BJ (cell line): Measurements from ENCODE around the gene DLG2. TPM values are rescaled to one million over a fixed set of nuclear protein-coding genes. Genes with fewer than 3 reads are reported as not detected.

Experiments used
- CTCF ChIA-PET: fragments of 350-600 bp; formaldehyde crosslinking; extraction: SDS; loops from one replicate; lab custom pipeline; 2021; ENCODE audit warnings: antibody characterized with exemption, inconsistent platforms; lab: Yijun Ruan, JAX
- POLR2A ChIA-PET: fragments of 300-600 bp; sonication (Branson Sonifier 250); formaldehyde crosslinking; extraction: SDS; loops from one replicate; lab custom pipeline; 2021; ENCODE audit warnings: antibody characterized with exemption; lab: Charles Lee
- DNase-seq: peaks from one replicate; pipeline ENCODE4 v3.0.0-alpha.2; 2011; ENCODE audit warnings: low read depth
- H3K27me3 ChIP-seq: 2 replicates; pipeline ENCODE4 v1.6.0; 2011; ENCODE audit warnings: low read length; ENCODE audit not compliant: control insufficient read depth, insufficient read depth
- H3K36me3 ChIP-seq: 2 replicates; pipeline ENCODE4 v1.5.1; 2011; ENCODE audit warnings: low read length; ENCODE audit not compliant: control insufficient read depth, insufficient read depth
- H3K4me3 ChIP-seq: 2 replicates; pipeline ENCODE4 v1.5.1; 2011; ENCODE audit warnings: low read depth, mild to moderate bottlenecking, control low read depth, low read length
- polyA plus RNA-seq: library from polyadenylated mRNA; depleted of rRNA; stranded (reverse); fragments of >200 nt; gene quantifications from 2 replicates; pipeline ENCODE4 v1.2.3, GENCODE V29; 2011
- TF ChIP-seq, protein P1 (sequence below): IDR thresholded peaks from 2 replicates; pipeline ENCODE4 v1.5.1; 2011; ENCODE audit warnings: low read depth, mild to moderate bottlenecking, control low read depth, inconsistent platforms, low read length, moderate library complexity; ENCODE audit not compliant: insufficient read depth

DLG2 gene
- polyA plus RNA-seq, 1 experiment: 0.28 TPM

DNA sequence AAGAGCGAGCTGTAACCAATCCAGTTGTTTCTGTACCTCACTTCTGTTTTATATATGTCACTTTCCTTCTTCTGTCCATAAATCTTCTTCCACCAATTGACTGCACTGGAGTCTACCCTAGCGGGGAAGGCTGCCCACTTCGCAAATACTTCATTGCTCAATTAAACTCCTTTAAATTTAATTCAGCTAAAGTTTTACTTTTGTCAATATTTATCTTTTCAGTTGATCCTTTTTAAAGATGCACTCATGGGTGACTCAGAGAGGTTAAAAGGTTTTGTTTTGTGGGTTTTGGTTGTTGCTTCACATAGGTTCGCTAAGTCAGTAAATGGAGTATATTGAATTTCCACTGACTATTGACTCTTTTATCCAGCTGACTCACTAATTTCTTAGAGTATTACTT, 597.2 kb downstream of the DLG2 start:
- Histone ChIP-seq H3K4me3 (no peak overlapping the region), H3K27me3 (no peaks in the 10 kb centered on the region), H3K36me3 (no peaks in the 10 kb centered on the region)
- CTCF ChIA-PET: no interaction called here
- POLR2A ChIA-PET: no interaction called here
- TF ChIP-seq, protein P1, sequence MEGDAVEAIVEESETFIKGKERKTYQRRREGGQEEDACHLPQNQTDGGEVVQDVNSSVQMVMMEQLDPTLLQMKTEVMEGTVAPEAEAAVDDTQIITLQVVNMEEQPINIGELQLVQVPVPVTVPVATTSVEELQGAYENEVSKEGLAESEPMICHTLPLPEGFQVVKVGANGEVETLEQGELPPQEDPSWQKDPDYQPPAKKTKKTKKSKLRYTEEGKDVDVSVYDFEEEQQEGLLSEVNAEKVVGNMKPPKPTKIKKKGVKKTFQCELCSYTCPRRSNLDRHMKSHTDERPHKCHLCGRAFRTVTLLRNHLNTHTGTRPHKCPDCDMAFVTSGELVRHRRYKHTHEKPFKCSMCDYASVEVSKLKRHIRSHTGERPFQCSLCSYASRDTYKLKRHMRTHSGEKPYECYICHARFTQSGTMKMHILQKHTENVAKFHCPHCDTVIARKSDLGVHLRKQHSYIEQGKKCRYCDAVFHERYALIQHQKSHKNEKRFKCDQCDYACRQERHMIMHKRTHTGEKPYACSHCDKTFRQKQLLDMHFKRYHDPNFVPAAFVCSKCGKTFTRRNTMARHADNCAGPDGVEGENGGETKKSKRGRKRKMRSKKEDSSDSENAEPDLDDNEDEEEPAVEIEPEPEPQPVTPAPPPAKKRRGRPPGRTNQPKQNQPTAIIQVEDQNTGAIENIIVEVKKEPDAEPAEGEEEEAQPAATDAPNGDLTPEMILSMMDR: no peak
- no peak for DNase-seq

DNA sequence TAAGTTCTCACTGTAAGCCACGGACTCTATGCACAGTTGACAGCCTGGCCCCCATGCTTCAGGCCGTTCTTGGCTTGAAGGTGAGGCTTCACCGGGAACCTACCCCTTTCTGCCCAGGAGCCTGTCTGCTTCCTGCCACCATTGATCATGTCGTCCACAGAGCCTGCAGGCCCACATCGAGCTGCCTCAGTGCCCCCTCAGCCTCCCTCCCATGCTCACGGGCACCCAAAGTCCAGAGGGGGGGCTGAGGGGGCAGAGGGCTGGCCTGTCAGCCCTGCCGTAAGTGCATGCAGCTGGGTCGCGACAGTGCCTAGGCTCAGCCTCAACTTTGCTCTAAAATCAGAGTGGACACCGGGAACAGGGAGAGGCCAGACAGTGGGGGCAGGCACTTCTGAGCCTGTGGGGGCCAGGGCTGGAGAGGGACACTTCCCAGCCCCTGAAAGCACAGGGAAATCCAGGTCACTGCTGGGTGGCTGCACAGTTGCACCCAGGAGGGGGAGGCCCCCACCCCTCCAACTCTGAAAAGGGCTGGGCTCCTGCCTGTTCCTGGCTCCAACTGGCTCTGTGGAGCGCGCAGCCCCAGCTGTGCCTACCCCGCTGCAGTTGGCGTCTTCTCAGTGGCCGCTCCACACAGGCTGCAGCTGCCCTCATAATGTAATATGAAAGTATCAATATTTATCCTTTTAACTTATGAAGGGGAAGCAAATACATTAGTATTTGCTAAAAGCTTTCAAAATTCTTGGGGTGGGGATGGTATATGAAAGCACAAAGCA, 598.6 kb downstream of the DLG2 start:
- CTCF ChIA-PET: no interaction called here
- POLR2A ChIA-PET: no interaction called here
- TF ChIP-seq, protein P1: no peak

DNA sequence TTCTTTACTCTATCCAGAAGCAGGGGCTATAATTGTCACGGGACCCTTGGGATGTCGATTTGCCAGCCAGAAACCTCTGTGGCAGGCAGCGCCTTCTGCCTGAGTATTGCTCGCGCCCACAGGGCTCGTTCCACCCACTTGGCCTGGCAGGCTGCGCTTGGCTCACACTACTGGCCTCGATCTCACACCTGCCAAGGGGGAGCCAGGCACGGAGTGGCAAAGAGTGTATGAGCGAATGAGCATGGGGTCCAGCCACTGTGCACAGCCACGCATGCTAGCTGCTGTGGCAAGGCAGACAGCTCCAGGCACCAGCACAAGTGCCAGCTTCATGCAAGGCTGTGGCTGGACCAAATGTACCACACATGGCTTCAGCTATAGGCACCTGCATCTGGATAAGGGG, 599.8 kb downstream of the DLG2 start:
- DNase-seq: no peak
- TF ChIP-seq, protein P1: no peak
- no peak overlapping the region for H3K4me3 ChIP-seq
- no peaks in the 10 kb centered on the region for H3K27me3 ChIP-seq
- H3K36me3 ChIP-seq: no peaks in the 10 kb centered on the region
- POLR2A ChIA-PET: no interaction called here
- CTCF ChIA-PET: no interaction called here

More for the DNA sequence above, 598.6 kb downstream of the DLG2 start:
- no peak for DNase-seq
- no peak overlapping the region for H3K4me3 ChIP-seq
- no peaks in the 10 kb centered on the region for H3K36me3 ChIP-seq
- H3K27me3 ChIP-seq: no peaks in the 10 kb centered on the region

DNA sequence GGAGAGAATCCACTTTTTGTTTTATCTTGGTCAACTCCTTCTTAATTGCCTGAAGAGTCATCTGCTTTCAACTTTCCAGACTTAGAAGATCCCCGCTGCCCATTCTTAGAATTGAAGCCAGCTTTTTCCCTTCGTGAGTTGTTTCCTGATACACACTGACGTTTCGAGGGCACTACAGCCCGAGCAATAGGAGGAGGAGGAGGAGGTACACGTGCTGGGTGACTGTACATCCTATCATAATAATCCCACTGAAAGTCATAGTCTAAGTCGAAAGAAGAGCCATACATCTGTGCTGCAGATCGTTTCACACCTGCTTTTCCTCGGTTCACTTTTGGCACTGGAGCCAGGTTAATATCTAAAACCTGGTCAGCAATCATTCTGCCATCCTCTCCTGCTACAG, 606.1 kb downstream of the DLG2 start:
- H3K27me3 ChIP-seq: no peaks in the 10 kb centered on the region
- TF ChIP-seq, protein P1: no peak
- CTCF ChIA-PET: no interaction called here
- H3K4me3 ChIP-seq: no peak overlapping the region
- H3K36me3 ChIP-seq: no peaks in the 10 kb centered on the region
- POLR2A ChIA-PET: no interaction called here
- no peak for DNase-seq

DNA sequence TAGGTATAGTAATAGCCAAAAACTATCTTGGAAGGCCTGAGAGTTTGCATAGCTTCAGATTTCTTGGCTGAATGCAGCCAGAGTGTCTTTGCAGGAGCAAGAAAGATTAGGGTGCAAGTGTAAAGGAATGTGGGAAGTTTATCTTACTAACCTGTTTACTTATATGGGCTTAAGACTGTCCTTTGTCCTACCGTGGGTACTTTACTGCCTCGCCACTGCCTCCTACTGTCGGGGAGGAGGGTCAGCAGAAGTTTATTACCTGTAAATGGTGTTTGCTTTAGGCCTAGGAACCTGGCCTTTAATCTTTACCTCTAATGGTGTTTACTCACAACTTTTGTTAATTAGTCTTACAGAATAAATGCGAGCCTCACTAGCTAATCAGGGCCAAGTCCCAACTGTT, 633.8 kb downstream of the DLG2 start:
- TF ChIP-seq, protein P1: peak; percentile 38
- Histone ChIP-seq H3K4me3 (no peak overlapping the region), H3K36me3 (no peaks in the 10 kb centered on the region), H3K27me3 (no peaks in the 10 kb centered on the region)
- ChIA-PET CTCF (interaction anchor here (1.2 to 2.2 kb wide), 2 partner anchors 24 to 192 kb away, joined by 3 to 9 read pairs; no protein-coding TSS in a partner anchor), POLR2A (no interaction called here)
- no peak for DNase-seq
